Measurements from ENCODE around the gene TMEM120A.
A peak's percentile ranks its signal among the peaks of the same experiment; 100 is the strongest.
"Not testable (repeated sequence)": the region's sequence is repeated elsewhere in the genome, so short reads cannot be mapped to it uniquely, and the experiment has no call there.

Gene TMEM120A

GRCh38 chr7:75994388-75995051 lies at the start of gene TMEM120A:
Gene TMEM120A (minus strand): TSS chr7:75994595. CDS start chr7:75994570, 25 bp downstream.
- DNase-seq: peak; percentile 72 to 95 (median 88)

DNA sequence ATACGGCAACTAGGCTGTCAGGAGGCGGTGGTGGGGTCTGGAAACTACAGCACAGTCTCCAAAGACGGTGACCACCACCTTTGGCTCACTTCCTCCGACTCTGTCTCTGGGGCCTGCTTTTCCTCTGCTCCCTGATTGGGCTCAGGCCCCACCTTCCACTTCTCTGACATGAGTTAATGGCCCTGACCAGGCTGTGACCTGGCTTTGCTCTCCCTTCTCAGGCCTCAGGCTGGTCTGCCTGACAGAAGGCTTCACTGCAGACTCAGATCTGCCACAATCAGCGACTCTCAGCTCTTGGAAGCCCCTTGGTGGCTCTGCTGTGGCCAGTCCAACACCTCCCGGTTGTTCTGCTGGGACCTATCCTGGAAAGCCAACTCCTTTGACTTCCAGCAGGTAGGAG lies 45.7 kb upstream of the TMEM120A start:
- no peak for DNase-seq

GRCh38 chr7:76037310-76037709 lies 42.9 kb upstream of the TMEM120A start:
- DNase-seq: no peak

- no peak for DNase-seq
These were observed 37.6 kb upstream of the TMEM120A start for GRCh38 chr7:76031964-76032363.

- not testable (repeated sequence) for DNase-seq
These were observed 35.3 kb upstream of the TMEM120A start for GRCh38 chr7:76029682-76030081.

- no peak for DNase-seq
These were observed 28.6 kb upstream of the TMEM120A start for GRCh38 chr7:76023002-76023401.

DNA sequence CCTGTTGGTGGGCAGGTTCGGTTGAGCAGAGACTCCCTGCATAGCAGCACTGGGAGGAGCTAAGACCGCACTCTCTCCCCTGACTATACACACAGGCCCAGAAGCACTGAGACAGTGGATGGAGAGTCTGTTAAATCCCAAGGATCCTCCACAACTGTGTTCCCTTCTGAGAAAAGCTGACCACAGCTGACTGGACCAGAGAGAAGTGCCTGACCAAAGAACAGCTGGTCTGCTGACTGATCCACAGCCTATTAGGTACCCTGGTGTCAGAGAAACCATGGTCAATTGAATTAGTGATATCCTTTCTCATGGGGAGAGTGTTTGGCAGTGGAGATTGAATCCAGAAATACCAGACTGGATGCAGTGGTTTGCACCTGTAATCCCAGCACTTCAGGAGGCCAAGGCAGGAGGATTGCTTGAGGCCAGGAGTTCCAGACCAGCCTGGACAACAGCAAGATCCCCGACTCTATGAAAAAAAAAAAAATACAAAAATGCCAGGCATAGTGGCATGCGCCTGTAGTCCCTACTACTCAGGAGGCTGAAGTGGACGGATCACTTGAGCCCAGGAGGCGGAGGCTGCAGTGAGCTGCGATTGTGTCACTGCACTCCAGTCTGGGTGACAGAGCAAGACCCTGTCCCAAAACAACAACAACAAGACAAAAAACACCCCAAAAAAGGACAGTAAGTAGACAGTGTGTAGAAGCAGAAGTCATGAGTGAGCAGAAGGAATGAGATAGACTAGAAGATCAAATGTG lies 27.8 kb upstream of the TMEM120A start:
- no peak for DNase-seq

DNA sequence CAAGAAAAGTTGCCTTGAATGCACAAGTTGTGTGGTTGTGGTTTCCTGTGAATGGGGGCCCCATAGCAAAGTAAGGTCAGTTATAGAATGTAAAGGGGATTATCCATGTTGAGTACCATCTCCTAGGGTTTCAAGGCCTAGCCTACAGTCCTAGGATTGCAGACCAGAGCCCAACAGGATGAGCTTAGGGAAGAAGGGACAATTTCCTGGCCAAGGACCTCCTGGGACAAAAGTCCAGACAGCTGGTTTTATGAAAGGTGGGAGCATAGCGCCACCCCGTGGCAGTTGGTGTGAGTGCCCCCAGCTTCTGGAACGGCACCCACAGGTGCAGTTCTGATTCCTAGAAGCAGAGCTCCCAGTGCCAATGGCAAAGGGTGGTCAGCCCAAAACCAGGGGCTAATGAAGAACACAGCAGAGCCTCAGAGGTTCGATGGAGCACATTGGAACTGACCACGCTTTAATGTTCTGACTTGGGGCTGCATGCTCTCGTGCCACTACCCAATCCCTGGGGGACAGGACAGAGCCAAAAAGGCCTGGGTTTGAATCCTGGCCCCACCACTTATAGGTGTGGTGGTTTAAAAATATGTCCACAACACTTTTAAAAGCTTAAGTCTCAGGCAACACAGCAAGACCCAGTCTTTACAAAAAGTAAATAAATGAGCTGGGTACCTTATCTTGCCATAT lies 25.8 kb upstream of the TMEM120A start:
- DNase-seq: peak; percentile 12 to 64 (median 56)

DNA sequence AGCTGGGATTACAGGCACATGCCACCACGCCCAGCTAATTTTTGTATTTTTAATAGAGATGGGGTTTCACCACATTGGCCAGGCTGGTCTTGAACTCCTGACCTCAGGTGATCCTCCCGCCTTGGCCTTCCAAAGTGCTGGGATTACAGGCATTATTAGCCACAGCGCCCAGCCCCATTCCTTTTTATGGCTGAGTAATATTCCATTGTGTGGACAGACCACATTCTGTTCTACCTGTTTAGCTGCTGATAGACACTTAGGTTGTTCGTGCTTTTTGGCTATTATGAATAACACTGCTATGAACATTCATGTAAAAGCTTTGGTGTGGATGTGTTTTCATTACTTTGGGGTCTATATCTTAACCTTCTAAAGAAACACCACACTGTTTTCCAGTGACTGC lies 24.1 kb upstream of the TMEM120A start:
- DNase-seq: not testable (repeated sequence)

DNA sequence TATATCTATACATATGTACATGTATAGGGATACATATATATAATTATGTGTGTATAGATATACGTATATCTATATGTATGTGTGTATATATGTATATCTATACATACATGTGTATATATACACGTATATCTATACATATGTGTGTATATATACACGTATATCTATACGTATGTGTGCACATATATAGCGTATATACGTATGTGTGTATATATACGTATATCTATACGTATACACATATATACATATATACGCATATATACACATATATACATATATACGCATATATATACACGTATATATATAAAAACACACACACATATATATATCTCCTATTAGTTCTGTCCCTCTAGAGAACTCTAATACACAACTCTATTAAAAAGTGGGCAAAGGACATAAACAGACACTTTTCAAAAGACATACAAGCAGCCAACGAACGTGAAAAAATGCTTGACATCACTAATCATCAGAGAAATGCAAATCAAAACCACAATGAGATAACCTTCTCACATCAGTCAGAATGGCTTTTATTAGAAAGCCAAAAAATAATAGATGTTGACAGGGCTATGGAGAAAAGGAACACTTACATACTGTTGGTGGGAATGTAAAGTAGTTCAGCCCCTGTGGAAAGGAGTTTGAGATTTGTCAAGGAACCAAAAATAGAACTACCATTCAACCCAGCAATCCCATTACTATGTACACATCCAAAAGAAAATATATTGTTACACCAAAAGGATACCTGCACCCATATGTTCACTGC lies 22.0 kb upstream of the TMEM120A start:
- no peak for DNase-seq

DNA sequence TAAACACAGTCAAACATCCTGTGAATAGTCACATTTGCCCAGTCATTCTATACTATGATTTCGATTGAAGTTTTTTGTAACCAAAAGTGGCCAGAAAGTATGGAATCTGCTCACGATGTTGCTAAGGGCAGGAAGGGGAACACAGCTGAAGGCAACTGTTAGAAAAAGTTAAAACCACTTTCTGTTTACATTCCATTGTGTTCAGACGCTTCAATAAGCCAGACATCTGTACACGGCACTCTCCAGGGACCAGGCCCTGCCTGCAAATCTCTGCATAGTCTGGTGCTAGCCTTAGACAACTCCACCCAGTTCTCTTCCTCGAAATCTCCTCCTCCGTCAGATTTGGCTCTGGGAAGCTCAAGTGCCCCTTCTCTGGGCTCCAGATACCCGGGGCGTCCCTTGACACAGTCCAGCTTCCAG lies 17.1 kb upstream of the TMEM120A start:
- DNase-seq: no peak

GRCh38 chr7:76009672-76010600 lies 15.5 kb upstream of the TMEM120A start:
- no peak for DNase-seq

DNA sequence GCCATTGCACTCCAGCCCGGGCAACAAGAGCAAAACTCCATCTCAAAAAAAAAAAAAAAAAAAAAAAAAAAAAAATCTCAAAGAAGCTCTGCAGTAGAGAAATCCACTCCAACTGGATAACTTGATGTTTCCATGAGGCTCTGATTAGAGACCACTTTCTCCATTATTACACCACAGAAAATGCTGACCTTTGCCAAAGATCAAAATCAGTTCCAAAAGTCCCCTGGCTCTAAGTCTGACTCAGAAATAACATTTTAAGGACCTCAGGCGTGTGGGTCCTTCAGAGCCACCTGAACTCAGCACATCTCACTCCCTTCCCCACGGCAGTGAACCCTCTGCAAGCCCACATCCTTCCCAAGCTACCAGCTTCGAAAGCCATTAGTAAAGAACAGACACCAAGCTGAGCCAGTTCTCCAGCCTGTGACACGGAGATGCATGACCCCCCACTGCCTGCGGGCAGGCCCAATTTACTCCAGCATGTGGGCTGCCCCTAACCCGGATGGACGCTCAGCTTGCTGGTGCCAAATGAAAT lies 13.8 kb upstream of the TMEM120A start:
- no peak for DNase-seq

GRCh38 chr7:76005004-76005403 lies 10.6 kb upstream of the TMEM120A start:
- DNase-seq: not testable (repeated sequence)

DNA sequence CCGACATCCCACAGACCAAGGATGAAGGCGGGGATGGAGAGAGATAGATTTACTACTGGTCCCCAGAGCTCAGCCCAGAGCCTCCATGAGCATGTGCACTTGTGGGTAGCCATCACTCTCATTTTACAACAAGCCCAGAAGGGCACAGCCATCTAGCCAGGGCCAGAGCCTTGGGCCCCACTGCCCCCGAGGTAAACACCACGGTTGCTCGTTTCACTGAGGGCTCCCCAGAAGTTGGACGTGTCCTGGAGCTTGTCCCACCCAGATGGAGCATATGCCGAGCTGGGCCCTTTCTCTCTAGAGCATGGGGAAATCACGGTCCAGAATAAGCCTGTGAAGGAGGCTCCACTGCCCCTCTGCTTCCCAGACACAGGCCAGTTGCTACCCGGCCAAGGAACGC lies 9.0 kb upstream of the TMEM120A start:
- no peak for DNase-seq

- no peak for DNase-seq
These were observed 8.4 kb upstream of the TMEM120A start for GRCh38 chr7:76002822-76003221.

DNA sequence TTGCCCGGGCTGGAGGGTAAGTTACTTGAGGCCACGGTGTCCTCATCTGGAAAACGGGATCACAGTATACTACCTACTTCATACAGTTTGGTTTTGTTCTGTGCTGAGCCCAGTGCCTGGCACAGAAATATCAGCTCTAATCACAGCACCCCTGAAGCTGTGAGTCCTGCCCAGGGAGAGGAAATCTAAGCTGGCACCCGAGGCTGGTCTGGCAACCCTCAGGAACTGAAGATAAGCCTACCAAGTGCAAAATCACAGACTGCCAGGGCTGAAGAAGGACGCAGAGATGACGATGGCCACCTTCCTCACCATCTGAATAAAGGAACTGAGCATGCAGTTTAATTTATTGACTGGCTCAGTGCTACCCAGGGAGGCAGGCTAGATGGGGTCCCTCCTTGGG lies 7.7 kb upstream of the TMEM120A start:
- no peak for DNase-seq

- no peak for DNase-seq
These were observed 6.2 kb upstream of the TMEM120A start for GRCh38 chr7:76000566-76000965.

GRCh38 chr7:75998038-75998437 lies 3.6 kb upstream of the TMEM120A start:
- no peak for DNase-seq

DNA sequence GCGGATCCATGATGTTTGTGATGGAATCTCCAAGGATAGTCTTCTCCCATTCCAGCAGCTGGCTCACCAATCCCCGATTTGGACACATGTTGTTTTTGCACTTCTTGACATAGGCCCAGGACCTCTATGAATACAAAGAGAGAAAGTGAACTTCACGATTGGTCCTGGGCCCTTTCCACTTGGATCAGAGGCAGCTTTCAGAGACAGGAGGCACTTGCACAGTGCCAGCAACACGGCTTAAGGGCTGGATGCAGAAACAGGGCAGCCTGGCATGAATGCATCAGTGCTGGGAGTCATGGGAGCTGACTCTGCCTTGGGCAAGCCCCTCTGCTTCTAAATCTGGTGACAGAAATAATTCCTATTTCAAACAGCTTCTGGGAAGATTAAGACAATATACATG lies 2.1 kb upstream of the TMEM120A start:
- DNase-seq: no peak

GRCh38 chr7:75995996-75996395 lies 1.6 kb upstream of the TMEM120A start:
- DNase-seq: no peak

- no peak for DNase-seq
These were observed 667 bp upstream of the TMEM120A start for GRCh38 chr7:75995052-75995471.

Data from activated naive CD4-positive, alpha-beta T cell (primary cell).